ENCODE measurements around the gene FYB1. TPM values are rescaled to one million over a fixed set of nuclear protein-coding genes. Genes with fewer than 3 reads are reported as not detected.

FYB1 gene
- polyA plus RNA-seq, 4 donors, result 3.7 to 4.8 (median 4.4) TPM

DNA sequence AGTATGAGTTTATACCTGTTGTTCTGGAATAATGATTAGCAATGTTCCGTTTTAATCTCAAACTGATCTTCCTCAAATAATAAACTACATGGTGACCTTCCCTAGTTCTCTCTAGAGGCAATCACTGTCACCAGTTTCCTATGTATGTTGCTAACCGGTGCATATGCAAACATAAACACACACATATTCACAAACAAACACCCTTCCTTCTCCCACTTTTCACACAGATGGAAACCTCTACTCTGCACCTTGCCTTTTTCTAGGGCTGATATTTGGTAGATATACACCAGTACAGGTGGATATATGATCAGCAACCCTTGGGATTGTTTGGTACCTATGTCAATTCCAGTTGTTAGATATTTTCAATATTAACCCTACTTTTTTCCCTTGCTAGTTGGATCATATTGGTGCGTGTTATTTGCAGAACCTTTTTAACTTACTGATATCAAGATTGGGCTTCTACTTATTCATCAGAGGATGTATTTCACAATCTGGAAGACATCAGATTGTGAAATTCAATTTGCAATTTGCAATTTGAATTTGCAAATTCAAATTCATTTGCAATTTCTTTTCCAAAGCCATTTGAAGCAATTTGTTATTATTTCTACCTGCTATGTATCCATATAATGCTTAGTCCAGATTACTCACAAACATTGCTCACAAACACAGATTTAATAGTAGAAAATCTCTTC, 12.6 kb downstream of the FYB1 start:
- DNase-seq (ENCODE audit: low read depth in 4 of 4, low spot score in 3 of 4), result no peak

DNA sequence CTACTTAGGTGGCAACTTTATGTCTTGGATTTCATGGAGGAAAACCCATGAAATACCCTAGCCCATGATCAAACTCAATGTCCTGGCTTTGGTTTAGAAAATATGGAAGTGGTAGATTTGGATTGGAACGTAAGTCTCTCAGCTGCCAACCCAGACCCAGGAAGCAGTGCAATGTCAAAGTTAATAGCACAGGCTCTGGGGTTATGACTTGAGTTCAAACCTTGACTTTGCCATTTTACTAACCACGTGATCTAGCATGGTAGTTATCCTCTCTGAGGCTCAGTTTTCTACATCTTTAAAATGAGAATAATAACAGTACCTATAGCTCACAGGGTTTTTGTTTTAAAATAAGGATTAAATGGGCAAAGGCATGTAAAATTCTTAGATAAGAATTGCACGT, 13.8 kb downstream of the FYB1 start:
- no peak for DNase-seq (ENCODE audit: low read depth in 4 of 4, low spot score in 3 of 4)

DNA sequence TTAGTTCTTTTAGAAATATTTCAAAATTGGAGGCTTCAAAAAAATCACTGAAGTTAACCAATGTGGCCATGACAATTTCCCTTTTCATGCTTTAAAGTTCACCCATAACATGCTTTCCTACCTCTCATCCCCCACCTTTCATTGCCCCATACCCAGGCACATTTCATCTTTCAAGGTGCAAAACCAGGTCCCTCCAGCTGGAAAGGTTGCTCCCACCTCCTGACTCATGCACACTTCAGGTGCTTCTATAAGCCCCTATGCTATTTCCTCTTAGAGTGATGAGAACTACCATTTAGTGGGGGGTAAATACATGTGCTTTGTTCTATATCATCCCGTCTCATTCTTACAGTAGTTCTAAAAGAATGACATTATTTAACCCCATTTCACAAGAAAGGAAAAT, 15.4 kb downstream of the FYB1 start:
- DNase-seq (ENCODE audit: low read depth in 4 of 4, low spot score in 3 of 4), result no peak

DNA sequence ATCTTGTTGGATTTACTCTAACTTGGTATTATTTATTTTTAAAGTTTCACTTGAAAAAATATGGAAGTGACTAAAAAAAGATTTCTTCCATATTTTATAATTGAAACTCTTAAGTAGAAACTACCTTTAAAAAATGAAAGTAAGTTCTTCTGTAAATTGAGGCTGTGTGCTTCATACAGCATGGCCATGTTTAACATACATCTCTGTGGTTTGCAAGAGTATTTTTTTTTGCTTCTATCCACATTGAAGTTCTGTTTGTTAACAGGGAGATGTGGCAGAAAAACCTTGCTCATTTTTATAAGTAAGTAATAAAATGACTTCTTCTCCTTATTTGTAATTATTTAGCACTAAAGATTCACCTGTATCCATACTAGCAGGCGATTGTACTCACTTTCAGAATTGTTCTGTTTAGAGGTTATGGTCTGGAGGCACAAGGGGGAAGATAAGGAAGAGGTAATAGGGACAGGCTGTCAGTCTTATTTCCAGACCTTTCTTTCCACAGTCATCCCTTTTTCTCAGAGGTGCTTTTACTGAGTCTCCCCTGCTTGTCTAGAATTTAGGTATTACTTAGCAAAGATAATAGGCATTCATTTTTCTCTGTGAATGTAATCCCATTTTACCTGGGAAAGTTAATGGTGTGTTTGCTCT, 16.0 kb downstream of the FYB1 start:
- no peak for DNase-seq (ENCODE audit: low read depth in 4 of 4, low spot score in 3 of 4)

DNA sequence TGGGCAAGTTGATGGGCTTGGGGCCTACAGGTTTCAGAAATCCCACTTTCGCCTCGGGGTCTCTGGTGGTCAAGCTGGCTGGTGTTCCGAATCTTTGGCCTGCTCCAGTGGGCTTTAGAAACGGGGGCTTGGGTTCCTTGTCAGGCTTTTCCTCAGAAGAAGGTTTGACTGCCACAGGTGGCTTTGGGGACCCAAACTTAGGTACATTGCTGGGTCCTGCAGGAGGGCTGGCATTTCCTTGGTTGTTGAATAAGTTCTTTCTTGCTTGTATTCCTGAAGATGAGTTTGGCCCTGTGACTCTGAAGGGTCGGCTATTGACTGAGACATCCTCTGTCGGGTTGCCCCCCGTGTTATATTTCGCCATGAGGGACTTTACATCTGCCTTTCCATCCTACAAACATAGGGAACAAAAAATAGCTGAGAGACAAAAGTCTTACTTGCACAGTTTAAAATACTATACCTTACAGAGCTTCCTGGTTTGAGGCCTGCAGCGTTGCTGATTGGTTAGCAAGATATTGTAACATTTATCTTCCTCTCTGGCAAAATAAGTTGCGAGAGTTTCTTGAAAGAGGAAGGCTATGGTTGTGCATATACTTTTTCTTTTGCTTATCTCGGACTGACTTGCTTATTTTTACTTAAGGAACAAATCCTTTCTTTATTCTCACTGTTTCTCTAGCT, 16.6 kb downstream of the FYB1 start:
- no peak for DNase-seq (ENCODE audit: low read depth in 4 of 4, low spot score in 3 of 4)

DNA sequence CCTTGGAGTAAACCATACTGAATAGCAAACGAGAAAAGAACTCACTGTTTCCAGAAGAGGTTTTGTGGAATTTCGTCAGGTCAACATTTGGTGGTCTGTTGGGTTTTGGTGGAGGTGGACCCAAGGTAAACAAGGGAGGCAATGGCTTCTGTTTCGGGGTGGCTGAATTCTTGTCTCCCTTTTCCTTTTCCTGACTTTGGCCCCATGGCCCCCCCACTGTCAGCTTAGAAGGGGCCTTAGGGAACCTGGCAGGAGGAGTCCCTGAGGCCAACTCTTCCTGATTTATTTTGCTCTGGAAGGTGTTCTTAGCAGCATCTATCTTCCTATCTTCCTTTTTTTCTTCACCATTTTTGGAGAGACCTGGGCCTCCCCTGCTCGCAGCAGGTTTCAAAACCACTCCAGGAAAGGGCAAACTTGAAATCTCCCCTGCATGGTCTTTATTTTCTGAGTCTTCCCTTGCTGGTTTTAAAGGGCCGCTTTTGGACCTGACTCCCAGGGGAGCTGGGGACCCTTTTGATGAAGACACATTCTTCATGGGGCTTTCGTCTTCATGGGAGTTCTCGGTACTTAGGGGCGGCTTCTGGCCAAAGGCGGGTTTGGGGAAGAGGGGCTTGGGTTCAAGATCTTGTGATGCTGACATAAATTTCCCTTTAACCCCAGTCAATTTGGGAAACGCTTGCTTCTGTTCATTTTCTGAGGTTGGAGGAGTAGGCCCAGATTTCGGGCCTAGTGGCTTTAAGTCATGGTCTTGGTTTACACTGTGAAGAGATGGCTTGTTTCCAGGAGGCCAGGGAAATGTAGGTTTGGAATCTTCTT, 17.4 kb downstream of the FYB1 start:
- no peak for DNase-seq (ENCODE audit: low read depth in 4 of 4, low spot score in 3 of 4)

DNA sequence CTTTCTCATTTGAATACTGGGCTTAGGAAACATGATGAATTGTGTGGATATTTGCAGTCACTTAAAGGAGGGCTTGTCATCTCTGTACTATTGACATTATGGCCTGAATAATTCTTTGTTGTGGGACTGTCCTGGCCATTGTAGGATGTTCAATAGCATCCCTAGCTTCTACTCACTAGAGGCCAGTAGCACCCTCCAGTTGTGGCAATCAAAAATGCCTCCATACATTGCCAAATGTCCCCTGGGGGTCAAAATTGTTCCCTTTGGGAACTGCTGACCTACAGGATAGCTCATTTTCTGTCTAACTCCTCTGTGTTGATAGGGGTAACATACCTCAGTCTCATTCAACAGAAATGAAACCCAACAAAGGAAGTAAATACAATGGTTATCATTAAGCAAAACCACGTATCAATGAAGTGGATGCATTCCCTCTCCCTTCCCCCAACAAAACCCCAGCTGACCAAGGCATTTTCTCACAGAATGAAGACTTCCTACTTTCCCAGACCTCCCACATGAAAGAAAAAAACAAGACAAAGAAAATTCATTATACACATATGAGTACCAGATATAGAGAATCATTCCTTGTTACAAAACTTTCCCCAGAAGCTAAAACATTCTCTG, 18.1 kb downstream of the FYB1 start:
- DNase-seq (ENCODE audit: low read depth in 4 of 4, low spot score in 3 of 4), result no peak

DNA sequence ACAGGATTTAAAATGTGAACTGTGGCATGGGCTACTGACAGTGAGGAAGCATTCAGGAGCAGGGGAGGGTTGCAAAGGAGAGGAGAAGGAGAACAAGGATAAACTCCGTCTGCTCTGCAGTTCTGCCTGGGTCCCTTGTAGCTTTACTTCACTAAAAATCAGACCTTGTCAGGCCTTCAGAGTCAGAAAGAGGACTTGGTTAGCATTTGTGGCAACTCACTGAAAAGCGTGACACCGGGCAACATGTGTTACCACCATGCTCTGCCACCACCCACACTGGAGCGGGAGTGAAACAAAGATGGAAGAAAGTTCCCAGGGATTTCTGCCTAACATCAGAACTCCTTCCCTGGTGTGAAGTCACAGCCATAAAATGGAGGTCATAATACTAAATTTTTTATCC, 19.3 kb downstream of the FYB1 start:
- no peak for DNase-seq (ENCODE audit: low read depth in 4 of 4, low spot score in 3 of 4)

DNA sequence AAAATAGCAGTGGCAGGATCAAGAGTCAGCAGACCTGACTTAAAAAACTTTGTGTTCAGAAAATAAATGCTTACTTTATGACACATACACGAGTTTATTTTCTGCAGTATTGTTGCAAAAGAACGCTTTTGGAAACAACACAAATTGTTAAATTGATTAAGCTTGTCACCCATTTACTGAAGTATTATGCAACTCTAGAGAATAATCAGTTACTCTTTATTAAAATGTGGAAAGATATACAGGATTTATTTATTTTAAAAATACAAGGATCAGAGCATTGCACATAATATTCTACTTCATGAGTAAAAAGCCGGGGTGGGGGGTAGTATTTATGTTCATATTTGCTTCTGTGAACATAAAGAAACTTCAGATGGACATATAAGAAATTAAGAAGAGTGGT, 20.0 kb downstream of the FYB1 start:
- DNase-seq (ENCODE audit: low read depth in 4 of 4, low spot score in 3 of 4), result no peak

DNA sequence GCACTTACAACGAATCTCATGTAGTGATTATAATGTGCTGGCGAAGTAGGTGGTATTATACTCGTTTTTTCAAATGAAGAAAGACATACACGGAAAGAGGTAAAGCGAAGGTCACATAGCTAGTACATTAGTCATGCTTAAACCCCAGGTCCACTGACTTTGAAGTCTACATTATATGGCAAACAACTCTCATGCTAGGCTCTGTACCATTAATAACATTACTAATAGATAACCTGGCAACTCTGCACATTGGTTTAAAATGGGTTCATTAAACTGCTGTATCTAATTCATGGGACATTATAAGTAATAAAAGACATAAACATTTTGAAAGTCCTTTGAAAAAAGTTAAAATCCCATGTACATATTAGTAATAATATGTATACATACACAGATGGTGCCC, 21.2 kb downstream of the FYB1 start:
- DNase-seq (ENCODE audit: low read depth in 4 of 4, low spot score in 3 of 4), result no peak

DNA sequence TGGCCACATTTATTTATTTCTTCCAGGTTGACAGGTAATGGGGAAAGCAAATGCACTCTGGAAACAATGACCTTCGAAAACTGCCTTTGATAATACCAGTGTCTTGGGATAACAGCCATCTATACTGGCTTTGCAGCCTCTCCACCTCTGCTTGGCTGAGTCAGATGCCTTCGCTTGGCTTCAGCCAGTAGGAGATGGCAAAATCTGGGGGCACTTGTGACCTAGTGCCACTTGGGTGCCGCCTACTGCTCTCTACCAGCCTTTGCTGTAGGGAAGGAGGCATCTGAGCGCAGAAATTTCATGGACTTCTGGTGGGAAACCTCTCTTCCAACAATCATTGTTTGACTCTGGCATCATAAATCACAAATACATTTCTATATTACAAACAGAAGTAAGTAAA, 21.8 kb downstream of the FYB1 start:
- no peak for DNase-seq (ENCODE audit: low read depth in 4 of 4, low spot score in 3 of 4)

DNA sequence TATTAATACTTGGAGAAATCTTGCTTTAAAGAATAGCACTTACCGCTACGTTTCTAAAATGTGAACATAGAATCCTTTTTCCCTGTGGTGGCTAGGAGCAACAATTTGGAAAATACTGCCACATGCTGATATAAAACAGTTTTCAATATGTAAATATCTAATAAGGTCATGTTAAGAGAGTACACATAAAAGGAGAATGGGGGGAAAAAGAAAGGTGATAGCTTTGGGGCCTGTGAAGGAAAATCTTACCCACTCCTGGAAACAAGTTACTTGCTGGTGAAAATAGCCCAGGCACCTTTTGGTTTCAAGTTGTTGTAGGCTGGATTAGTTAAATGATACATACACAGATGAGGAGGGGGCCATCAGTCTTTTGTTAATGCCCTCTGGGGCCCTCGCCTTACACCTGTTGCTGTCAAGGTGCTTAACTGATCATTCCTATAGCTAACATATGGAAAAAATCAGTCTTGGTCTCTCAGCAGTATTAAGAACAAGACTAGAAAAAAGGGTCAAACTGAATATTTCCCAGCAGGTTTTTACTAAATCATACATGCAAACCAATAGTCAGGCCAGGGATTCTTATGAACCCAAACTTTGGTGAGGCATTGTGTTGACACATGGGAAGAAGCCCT, 24.1 kb downstream of the FYB1 start:
- DNase-seq (ENCODE audit: low read depth in 4 of 4, low spot score in 3 of 4), result no peak

DNA sequence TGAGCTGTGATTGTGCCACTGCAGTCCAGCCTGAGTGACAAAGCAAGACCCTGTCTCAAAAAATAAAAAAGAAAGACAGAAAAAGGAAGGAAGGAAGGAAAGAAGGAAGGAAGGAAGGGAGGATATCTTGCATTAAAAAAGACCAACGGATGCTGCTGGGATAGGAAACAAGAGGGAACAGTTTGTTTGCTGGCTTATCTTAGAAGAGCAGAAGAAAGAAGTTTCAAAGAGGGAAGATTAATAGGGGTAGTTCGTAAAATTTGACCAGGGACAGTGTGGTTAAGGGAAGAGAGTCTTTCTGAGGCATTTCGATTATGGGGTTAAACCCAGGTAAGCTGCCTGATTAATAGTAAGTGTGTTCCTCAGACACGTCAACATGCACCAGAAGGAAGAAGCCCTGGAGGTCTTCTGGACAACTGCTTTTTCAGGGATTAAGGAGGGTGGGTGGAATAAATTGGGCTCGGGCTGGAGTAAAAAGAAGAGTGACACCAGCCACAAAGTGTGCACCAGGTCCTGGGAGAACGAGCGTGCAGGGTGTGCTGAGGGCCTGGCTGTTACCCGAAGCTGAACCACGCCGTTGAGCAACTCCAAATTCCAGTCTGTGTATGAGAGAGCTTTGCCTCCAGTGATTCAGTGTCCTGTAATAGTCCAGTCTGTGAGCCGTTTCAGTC, 24.8 kb downstream of the FYB1 start:
- DNase-seq (ENCODE audit: low read depth in 4 of 4, low spot score in 3 of 4), result no peak

DNA sequence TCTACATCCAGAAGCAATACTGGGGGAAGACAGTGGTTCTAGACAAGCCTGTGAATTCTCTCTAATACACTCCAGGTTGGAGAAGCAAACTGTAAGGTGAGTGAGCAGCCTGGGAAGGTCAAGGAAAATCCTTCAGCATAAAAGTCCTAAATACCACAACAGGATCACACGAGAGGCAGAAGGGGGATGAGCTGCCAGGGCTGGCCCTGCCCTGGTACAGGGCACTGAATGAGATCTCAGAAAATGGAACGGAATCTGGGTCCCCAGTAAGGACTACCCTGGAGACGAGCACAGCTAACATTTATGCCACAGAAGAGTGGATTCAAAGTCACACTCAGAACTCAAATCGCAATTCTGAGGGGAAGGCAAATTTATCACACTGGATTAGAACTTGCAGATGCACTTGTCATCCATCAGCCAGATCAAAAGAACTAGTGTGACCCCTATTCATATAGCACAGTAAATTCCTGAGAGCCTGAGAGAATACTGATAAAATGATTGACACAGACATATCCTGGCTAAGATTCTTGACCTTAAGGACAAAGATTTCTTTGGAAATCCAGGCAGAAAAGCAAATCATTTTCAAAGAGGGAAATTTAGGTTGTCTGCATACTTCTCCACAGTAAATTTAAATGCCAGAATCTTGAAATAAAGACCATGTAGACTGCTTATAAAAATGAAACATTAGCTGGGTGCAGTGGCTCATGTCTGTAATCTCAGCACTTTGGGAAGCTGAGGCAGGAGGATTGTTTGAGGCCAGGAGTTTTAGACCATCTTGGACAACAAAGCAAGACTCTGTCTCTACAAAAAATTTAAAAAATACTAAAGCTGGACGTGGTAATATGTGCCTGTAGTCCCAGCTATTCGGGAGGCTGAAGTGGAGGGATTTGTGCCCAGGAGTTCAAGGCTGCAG, 25.6 kb downstream of the FYB1 start:
- DNase-seq (ENCODE audit: low read depth in 4 of 4, low spot score in 3 of 4), result no peak

DNA sequence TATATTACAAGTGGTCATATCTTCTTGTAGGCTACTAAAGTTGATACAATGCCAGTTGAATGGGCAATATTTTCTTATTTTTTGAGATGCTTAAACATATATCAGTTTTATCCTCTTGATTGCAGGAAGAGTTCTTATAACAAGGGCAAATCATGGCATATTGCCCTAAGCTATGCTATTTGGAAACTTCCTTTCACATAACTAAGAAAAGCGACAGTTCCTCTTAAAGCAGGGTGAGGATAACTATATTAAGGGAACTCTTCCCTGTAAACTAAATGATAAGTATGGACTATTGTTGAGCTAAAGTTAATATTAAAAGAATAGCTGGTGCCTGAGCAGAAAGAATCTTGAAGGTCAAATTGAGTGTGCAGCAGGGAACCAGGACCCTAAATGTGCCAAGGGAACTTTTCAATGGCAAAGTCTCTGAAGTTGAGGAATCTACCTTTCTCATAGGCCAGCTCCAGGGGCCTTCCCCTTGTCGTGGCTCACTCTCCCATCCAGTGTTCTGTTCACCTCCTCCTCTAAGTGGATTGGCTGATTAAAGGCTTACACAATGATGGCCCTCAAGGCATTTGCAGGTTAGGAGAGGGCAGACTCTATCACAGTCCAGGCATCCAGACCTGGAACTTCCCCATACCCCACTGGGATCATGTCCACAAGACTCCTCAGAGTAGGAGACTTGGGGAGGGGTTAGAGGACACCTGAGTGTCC, 26.8 kb downstream of the FYB1 start:
- DNase-seq (ENCODE audit: low read depth in 4 of 4, low spot score in 3 of 4), result no peak

DNA sequence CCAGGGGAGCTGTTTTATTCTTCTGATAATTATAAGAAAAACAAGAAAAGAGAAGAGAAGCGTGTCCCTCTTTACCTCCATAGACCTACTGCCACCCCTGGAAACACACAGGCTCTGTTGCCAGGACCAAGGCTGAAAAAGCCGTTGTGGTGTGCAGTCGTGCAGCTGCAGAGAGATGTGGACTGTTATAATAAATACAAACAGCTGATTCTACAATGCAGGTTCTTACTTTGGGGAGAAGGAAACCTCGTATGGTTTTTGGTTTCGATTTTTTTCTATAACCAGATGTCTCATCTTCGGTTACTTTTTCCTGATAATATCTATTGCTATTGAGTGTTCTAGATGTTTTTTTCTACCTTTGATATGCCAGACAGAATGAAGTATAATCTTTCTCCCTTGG, 28.1 kb downstream of the FYB1 start:
- no peak for DNase-seq (ENCODE audit: low read depth in 4 of 4, low spot score in 3 of 4)

DNA sequence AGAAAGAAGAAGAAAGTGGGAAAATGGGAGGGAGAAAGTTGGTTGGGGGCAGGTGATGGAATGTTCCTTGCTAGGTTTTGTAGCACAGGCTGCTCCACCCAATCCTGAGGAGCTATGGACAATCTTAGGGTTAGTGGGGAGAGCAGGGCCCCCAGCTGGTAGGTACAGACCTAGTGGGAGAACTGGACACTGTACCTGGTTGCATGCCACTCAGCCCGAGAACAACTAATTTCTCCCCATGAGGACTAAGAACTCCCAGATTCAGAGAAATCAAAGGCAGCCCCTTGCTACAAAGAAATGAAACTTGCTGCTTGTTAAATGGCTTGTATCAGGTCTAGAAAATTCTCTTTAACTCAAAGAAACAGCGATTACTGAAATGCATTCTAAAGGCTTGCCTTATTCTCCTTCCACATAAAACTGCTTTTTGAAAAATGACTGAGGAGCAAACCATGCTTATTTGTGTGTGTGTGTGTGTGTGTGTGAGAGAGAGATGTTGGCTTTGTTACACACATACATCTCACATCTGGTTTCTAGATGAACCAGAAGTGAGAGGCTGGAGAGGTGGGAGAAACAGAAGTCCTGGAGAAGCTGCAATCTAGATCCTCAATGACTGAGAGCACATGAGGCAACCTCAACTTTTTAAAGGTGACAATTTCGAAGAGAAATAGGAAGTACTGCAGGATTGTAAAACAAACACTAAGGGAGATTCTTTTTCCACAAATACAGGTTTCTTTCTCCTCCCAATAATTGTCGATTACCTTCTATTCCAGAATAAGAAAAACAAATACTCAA, 28.9 kb downstream of the FYB1 start:
- DNase-seq (ENCODE audit: low read depth in 4 of 4, low spot score in 3 of 4), result no peak

Measured in left renal pelvis (tissue), 4 donors.